GM23338 (cell line): ENCODE data around the gene TXNRD1. TPM values are rescaled to one million over a fixed set of nuclear protein-coding genes. Genes with fewer than 3 reads are reported as not detected.

Experiments used
- ATAC-seq: fragments of 200-7000 bp; cut with Tn5 transposase; 3 replicates; pipeline ENCODE4 v1.9.1; 2020
- DNase-seq: peaks from one replicate; pipeline ENCODE4 v3.0.0-alpha.2; 2015; ENCODE audit warnings: low spot score
- H2AFZ ChIP-seq: fragments of 200-600 bp; sonication (generic); 2 replicates; pipeline ENCODE4 v1.8.0; 2016; ENCODE audit warnings: antibody characterized with exemption, mild to moderate bottlenecking, moderate library complexity
- H3F3A ChIP-seq: fragments of 200-600 bp; sonication (generic); replicated peaks from 2 replicates; pipeline ENCODE4 v1.8.0; 2017; ENCODE audit warnings: antibody characterized with exemption, mixed run types, low read depth
- H3K27ac ChIP-seq: fragments of 200-600 bp; sonication (generic); 2 replicates; pipeline ENCODE4 v1.6.1; 2016; ENCODE audit warnings: low read depth
- H3K27me3 ChIP-seq: fragments of 200-600 bp; sonication (generic); 2 replicates; pipeline ENCODE4 v1.8.0; 2016; ENCODE audit warnings: mild to moderate bottlenecking, mixed run types, moderate library complexity; ENCODE audit not compliant: insufficient read depth
- H3K36me3 ChIP-seq: fragments of 200-600 bp; sonication (generic); 2 replicates; pipeline ENCODE4 v1.8.0; 2016; ENCODE audit warnings: mild to moderate bottlenecking; ENCODE audit not compliant: insufficient read depth
- H3K4me1 ChIP-seq: fragments of 200-600 bp; sonication (generic); 2 replicates; pipeline ENCODE4 v1.8.0; 2016; ENCODE audit warnings: mild to moderate bottlenecking, moderate library complexity; ENCODE audit not compliant: insufficient read depth
- H3K4me2 ChIP-seq: fragments of 200-600 bp; sonication (generic); 2 replicates; pipeline ENCODE4 v1.7.1; 2017; ENCODE audit warnings: mixed run types
- H3K4me3 ChIP-seq: fragments of 200-600 bp; sonication (generic); 2 replicates; pipeline ENCODE4 v1.6.1; 2016; ENCODE audit warnings: mixed run types
- H3K79me2 ChIP-seq: fragments of 200-600 bp; sonication (generic); replicated peaks from 2 replicates; pipeline ENCODE4 v1.8.0; 2017; ENCODE audit warnings: mild to moderate bottlenecking; ENCODE audit not compliant: insufficient read depth
- H3K9me2 ChIP-seq: fragments of 200-600 bp; sonication (generic); 2 replicates; pipeline ENCODE4 v1.8.0; 2017; ENCODE audit not compliant: insufficient read depth
- H4K20me1 ChIP-seq: fragments of 200-600 bp; sonication (generic); replicated peaks from 2 replicates; pipeline ENCODE4 v1.8.0; 2017; ENCODE audit warnings: mild to moderate bottlenecking; ENCODE audit not compliant: insufficient read depth
- H3K27ac Mint-ChIP-seq: 2 replicates; pipeline ENCODE4 v1.8.0; 2020; ENCODE audit warnings: inconsistent platforms, mild to moderate bottlenecking, moderate library complexity, mixed read lengths
- H3K27me3 Mint-ChIP-seq: 3 replicates; pipeline ENCODE4 v1.8.0; 2022; ENCODE audit warnings: low read depth, mild to moderate bottlenecking, moderate library complexity, mixed read lengths, inconsistent platforms; ENCODE audit not compliant: insufficient read depth, poor library complexity
- H3K36me3 Mint-ChIP-seq: 3 replicates; pipeline ENCODE4 v1.8.0; 2021; ENCODE audit warnings: low read depth, mild to moderate bottlenecking, inconsistent platforms, moderate library complexity, mixed read lengths
- H3K4me1 Mint-ChIP-seq: 3 replicates; pipeline ENCODE4 v1.8.0; 2020; ENCODE audit warnings: mild to moderate bottlenecking, inconsistent platforms, mixed read lengths
- H3K4me3 Mint-ChIP-seq: 3 replicates; pipeline ENCODE4 v1.8.0; 2021; ENCODE audit warnings: moderate library complexity, mild to moderate bottlenecking, inconsistent platforms, mixed read lengths
- H3K9me3 Mint-ChIP-seq: 3 replicates; pipeline ENCODE4 v1.8.0; 2020; ENCODE audit warnings: moderate library complexity, mild to moderate bottlenecking, inconsistent platforms, mixed read lengths
- CREB1 ChIP-seq: fragments of 250-450 bp; sonication (Bioruptor Pico); IDR thresholded peaks from 2 replicates; pipeline ENCODE4 v1.5.0; 2020; ENCODE audit warnings: low read depth, mild to moderate bottlenecking, moderate library complexity
- EZH2 ChIP-seq: fragments of 200-600 bp; sonication (generic); IDR thresholded peaks from one replicate; pipeline ENCODE4 v1.8.0; 2017; ENCODE audit warnings: antibody characterized with exemption, mild to moderate bottlenecking, low read depth; ENCODE audit not compliant: unreplicated experiment
- JUNB ChIP-seq: IDR thresholded peaks from one replicate; pipeline ENCODE4 v1.6.1; 2016; ENCODE audit warnings: antibody characterized with exemption; ENCODE audit not compliant: unreplicated experiment
- POLR2AphosphoS5 ChIP-seq: IDR thresholded peaks from 2 replicates; pipeline ENCODE4 v1.6.1; 2016; ENCODE audit warnings: antibody characterized with exemption, low read depth
- ZNF331 ChIP-seq: fragments of 250-450 bp; sonication (Bioruptor Pico); IDR thresholded peaks from 2 replicates; pipeline ENCODE4 v1.5.0; 2020; ENCODE audit warnings: low read depth, mild to moderate bottlenecking, moderate library complexity
- polyA plus RNA-seq: library from polyadenylated mRNA; unstranded; fragments of >200 nt; fragmentation: Nextera tagmentation; extraction: Ambion mirVana; gene quantifications from 2 replicates; pipeline ENCODE4 v1.2.1, GENCODE V29; 2016
- total RNA-seq: library from RNA; depleted of rRNA; stranded (reverse); fragments of >200 nt; shearing (Covaris generic); gene quantifications from 2 replicates; pipeline ENCODE4 v1.2.3, GENCODE V29; 2014
- TF ChIP-seq, protein P1 (sequence below): IDR thresholded peaks from one replicate; pipeline ENCODE4 v1.6.1; 2018; ENCODE audit warnings: antibody characterized with exemption; ENCODE audit not compliant: unreplicated experiment
- TF ChIP-seq, protein P2 (sequence below): IDR thresholded peaks from 2 replicates; pipeline ENCODE4 v1.6.1; 2016; ENCODE audit warnings: antibody characterized with exemption
- TF ChIP-seq, protein P3 (sequence below), 2 experiments: fragments of 200-600 bp in 1 of 2; sonication (generic) in 1 of 2; conservative IDR thresholded peaks; 2 replicates each; pipeline versions ENCODE4 v1.5.1 to v1.6.1; 2016 to 2017; ENCODE audit warnings: antibody characterized with exemption in 2 of 2, low read depth in 2 of 2, mild to moderate bottlenecking in 2 of 2, moderate library complexity in 1 of 2

TXNRD1 gene
- total and polyA plus RNA-seq, 2 experiments from 2014 or later, result 115 to 127 TPM

DNA sequence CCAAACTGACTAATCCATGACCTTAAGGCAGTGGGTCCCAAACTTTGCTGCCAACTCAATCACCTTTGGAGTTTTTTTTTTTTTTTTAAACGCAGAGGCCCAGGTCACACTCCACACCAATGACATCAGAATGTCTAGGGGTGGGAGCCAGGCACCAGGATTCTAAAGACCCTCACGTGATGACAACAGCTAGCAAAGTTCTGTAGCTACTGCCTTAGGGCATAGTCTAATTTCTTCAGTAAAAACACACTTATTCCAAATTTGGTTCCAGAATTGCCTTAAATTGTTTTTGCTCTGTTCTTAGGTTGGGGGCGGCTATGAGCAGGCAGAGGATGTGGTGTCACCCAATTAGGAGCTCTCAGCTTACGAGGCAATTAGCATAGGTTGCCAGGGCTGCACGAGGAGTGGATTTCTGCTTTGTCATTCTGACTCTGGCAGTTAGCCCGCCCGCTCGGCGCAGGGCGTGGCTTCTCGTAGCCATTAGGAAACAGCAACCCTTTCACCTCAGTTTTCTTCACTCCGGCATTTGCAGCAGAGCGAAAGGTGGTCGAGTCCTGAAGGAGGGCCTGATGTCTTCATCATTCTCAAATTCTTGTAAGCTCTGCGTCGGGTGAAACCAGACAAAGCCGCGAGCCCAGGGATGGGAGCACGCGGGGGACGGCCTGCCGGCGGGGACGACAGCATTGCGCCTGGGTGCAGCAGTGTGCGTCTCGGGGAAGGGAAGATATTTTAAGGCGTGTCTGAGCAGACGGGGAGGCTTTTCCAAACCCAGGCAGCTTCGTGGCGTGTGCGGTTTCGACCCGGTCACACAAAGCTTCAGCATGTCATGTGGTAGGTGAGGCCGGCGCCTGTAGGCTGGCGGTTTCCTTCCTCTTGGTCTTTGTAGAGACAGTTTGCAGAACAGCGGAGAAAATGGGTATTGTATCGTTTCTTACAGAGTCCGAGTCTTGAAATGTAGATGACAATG is 71.2 kb downstream of the TXNRD1 start:
- Histone ChIP-seq H3K36me3 (no peaks in the 10 kb centered on the region), H3K27me3 (no peaks in the 10 kb centered on the region), H3K27ac (peak overlapping the region; percentile 82), H3K4me3 (peak overlapping the region; percentile 64), H3K9me2 (no peaks in the 10 kb centered on the region), H2AFZ (no peak overlapping the region), H3K79me2 (peaks cover 42% of the 10 kb centered on the region), H3K4me2 (peak overlapping the region; percentile 76), H3K4me1 (peaks cover 18% of the 10 kb centered on the region), H4K20me1 (peaks cover 10% of the 10 kb centered on the region), H3F3A (0 out of 2 replicates have a peak, but pooled peaks cover 3% of the 10 kb centered on the region)
- Mint-ChIP-seq H3K9me3 (no peaks in the 10 kb centered on the region; the same call in 2 of the 3 replicates), H3K4me1 (peaks cover 20% of the 10 kb centered on the region), H3K27me3 (peaks cover 16% of the 10 kb centered on the region), H3K4me3 (peak overlapping the region; percentile 99), H3K27ac (peak overlapping the region; percentile 100), H3K36me3 (peaks cover 14% of the 10 kb centered on the region)
- peak; percentile 69 for TF ChIP-seq CREB1
- peak; percentile 95 for TF ChIP-seq POLR2AphosphoS5
- TF ChIP-seq, protein P1, sequence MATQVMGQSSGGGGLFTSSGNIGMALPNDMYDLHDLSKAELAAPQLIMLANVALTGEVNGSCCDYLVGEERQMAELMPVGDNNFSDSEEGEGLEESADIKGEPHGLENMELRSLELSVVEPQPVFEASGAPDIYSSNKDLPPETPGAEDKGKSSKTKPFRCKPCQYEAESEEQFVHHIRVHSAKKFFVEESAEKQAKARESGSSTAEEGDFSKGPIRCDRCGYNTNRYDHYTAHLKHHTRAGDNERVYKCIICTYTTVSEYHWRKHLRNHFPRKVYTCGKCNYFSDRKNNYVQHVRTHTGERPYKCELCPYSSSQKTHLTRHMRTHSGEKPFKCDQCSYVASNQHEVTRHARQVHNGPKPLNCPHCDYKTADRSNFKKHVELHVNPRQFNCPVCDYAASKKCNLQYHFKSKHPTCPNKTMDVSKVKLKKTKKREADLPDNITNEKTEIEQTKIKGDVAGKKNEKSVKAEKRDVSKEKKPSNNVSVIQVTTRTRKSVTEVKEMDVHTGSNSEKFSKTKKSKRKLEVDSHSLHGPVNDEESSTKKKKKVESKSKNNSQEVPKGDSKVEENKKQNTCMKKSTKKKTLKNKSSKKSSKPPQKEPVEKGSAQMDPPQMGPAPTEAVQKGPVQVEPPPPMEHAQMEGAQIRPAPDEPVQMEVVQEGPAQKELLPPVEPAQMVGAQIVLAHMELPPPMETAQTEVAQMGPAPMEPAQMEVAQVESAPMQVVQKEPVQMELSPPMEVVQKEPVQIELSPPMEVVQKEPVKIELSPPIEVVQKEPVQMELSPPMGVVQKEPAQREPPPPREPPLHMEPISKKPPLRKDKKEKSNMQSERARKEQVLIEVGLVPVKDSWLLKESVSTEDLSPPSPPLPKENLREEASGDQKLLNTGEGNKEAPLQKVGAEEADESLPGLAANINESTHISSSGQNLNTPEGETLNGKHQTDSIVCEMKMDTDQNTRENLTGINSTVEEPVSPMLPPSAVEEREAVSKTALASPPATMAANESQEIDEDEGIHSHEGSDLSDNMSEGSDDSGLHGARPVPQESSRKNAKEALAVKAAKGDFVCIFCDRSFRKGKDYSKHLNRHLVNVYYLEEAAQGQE, result no peak
- TF ChIP-seq, protein P2, sequence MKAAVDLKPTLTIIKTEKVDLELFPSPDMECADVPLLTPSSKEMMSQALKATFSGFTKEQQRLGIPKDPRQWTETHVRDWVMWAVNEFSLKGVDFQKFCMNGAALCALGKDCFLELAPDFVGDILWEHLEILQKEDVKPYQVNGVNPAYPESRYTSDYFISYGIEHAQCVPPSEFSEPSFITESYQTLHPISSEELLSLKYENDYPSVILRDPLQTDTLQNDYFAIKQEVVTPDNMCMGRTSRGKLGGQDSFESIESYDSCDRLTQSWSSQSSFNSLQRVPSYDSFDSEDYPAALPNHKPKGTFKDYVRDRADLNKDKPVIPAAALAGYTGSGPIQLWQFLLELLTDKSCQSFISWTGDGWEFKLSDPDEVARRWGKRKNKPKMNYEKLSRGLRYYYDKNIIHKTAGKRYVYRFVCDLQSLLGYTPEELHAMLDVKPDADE, result no peak; the same call in 1 of the 2 replicates
- TF ChIP-seq, protein P3, sequence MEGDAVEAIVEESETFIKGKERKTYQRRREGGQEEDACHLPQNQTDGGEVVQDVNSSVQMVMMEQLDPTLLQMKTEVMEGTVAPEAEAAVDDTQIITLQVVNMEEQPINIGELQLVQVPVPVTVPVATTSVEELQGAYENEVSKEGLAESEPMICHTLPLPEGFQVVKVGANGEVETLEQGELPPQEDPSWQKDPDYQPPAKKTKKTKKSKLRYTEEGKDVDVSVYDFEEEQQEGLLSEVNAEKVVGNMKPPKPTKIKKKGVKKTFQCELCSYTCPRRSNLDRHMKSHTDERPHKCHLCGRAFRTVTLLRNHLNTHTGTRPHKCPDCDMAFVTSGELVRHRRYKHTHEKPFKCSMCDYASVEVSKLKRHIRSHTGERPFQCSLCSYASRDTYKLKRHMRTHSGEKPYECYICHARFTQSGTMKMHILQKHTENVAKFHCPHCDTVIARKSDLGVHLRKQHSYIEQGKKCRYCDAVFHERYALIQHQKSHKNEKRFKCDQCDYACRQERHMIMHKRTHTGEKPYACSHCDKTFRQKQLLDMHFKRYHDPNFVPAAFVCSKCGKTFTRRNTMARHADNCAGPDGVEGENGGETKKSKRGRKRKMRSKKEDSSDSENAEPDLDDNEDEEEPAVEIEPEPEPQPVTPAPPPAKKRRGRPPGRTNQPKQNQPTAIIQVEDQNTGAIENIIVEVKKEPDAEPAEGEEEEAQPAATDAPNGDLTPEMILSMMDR (conservative IDR thresholded peaks at IDR 0.05; ENCODE audit: low read depth in 2 of 2), result no peak
- no peak for TF ChIP-seq JUNB
- no peak for TF ChIP-seq EZH2
- no peak for TF ChIP-seq ZNF331 (CRISPR knock-in tag)
- ATAC-seq (peak; percentile 89), DNase-seq (peak; percentile 98)
